T-helper 2 cell (primary cell): ENCODE measurements around the gene TTC9.

Experiments used
- DNase-seq, 5 experiments: peaks; one replicate each; pipeline versions ENCODE4 v3.0.0 to v3.0.0-alpha.2; 2012 to 2022
- total RNA-seq, 2 donors: gene quantifications; one replicate each; lab custom pipeline; 2026; lab: John Stamatoyannopoulos, UW

TTC9 gene
- 19.6 to 24.8 reads per million in 2 donors for total RNA-seq

- DNase-seq, result peak in 4 of 5 experiments; percentile 6 to 34 (median 28)
These were observed at the start of gene TTC9 for GRCh38 chr14:70641548-70642302. Gene TTC9 (plus strand): TSS chr14:70641916. CDS start chr14:70642130, 214 bp downstream.

DNA sequence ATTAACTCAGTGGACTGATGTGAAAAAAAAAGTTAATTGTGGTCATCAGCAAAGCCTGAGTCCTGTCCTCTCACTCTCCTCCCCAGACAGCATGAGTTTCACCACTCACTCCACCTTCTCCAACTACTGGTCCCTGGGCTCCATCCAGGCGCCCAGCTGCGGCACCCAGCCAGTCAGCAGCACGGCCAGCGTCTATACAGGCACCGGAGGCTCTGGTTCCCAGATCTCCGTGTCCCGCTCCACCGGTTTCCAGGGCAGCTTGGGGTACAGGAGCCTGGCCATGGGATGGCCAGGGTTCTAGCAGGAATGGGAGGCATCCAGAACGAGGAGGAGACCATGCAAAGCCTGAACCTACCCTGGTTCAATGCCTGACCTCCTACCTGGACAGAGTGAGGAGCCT, 47.3 kb upstream of the TTC9 start:
- DNase-seq, result no peak

DNA sequence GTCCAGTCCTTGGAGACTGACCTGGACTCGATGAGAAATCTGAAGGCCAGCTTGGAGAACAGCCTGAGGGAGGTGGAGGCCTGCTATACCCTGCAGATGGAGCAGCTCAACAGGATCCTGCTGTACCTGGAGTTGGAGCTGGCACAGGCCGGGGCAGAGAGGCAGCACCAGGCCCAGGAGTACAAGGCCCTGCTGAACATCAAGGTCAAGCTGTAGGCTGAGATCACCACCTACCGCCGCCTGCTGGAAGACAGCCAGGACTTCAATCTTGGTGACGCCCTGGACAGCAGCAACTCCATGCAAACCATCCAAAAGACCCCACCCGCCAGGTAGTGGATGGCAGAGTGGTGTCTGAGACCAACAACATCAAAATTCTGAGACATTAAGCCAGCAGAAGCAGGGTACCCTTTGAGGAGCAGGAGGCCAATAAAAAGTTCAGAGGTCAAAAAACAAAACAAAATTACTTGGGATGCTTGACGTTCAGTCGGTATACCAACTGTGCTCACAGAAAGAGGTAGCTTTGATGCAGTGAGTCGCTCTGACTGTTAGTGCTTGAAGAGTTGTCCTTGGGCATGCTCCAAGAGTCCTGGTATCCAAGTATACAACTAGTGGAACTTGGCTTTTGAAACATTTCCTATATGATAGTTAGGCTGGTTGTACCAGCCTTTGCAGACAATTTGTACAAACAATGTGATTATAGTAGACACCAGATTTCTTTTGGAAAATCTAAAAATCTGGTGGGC, 46.1 kb upstream of the TTC9 start:
- DNase-seq, result no peak

- no peak for DNase-seq
These were observed 44.0 kb upstream of the TTC9 start for GRCh38 chr14:70597731-70598130.

GRCh38 chr14:70599345-70599744, 42.4 kb upstream of the TTC9 start:
- peak in 1 of 5 experiments; percentile 13 for DNase-seq

DNA sequence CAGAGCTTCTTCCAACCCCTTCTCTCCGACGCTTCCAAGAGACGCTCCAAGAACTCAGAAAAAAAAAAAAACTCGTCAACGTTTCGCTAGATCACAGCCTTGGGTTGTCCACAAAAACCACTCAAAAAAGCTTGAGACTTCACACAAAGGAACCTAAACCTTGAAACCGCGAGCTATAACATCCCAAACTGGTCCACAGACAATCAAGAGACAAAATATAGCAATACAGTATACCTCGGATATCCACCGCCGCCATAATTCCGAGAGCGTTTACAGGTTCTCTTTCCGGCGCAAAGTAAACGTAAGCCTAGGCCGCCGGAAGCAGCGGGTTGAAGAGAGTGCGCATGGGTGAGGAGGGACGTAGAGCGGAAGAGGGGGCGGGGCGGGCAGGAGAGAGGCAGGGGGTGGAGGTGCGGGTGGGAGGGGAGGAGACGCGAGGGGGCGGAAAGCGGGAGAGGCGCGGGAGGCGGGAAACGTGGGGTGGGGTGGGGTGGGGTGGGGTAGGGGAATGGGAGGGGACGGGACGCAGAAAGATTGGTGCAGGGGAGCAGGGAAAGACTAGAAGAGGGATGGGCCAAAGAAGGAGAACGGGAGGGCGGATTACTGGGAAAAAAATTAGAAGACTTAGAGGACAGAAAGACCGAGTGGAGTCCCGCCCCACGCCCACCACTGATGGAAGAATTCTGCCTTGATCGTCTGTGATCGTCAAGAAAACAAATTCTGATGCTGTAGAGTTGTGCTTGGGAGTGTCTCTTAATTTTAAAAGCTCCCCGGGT, 41.1 kb upstream of the TTC9 start, which contains the start of gene MED6:
Gene MED6, minus strand, starts transcription at position 274 of the 776 bp plus-strand sequence. Its CDS starts 18 bp downstream, at position 256.
- DNase-seq, result peak; percentile 64 to 97 (median 88)

DNA sequence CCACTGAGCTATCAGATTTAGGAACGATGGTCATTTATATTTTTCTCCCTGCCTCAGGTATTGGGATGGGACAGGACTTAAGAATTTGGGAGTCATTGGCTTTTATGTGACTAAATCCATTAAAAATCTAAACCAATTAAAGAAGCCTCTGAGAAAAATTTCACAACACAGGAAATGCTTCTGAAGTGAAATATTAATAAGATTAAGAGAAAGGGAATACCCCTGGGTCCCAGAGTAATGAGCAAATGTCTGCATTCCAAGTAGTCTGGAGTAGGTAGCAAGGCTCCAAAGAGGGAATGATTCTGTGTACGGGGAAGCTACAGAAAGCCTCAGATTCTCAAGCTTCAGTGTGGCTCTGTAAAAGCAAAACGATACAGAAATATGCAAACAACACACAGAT, 40.6 kb upstream of the TTC9 start:
- DNase-seq, result no peak

- DNase-seq, result no peak
These were observed 39.5 kb upstream of the TTC9 start for GRCh38 chr14:70602254-70602653.

GRCh38 chr14:70611216-70611615, 30.5 kb upstream of the TTC9 start:
- DNase-seq, result no peak

- DNase-seq, result no peak
These were observed 25.1 kb upstream of the TTC9 start for GRCh38 chr14:70616646-70617045.

GRCh38 chr14:70618314-70618713, 23.4 kb upstream of the TTC9 start:
- DNase-seq, result no peak

DNA sequence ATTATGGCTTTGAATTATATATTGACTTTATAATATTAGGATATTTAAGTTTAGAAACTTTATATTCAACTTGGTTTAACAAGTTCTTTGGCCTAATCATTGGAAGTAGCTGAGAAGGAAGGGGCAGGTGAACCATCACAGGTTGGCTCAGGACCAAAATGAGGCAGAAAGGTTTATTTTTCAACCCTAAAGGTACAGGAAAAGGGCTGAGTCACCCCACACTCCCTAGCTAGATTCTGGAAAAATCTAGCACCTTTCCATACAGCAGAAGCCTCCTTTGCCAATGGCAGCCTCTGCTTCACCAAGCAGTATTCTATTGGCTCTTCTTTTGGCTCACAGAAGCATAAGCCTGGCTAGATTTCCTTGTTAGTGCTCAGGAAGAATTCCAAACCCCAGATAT, 22.0 kb upstream of the TTC9 start:
- DNase-seq, result no peak

- DNase-seq, result peak in 4 of 5 experiments; percentile 16 to 51 (median 27)
These were observed 19.5 kb upstream of the TTC9 start for GRCh38 chr14:70622111-70622712.

DNA sequence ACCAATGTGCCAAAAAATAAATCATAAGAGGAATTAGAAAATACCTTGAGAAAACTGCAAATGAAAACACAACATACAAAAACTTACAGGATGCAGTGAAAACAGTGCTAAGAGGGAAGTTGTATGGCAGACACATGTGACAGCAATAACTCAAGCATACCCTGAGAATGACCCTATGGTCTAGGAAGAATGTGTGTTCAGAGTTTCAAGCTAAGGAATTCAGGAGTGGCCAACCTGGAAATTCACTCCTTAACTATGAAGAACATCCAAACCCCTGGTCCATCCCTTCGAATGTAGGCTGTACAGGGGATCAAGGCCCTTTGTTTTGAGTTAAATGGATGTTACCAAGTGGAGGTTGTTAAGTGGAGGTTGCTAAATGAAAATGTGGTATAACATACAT, 16.7 kb upstream of the TTC9 start:
- DNase-seq, result no peak

- no peak for DNase-seq
These were observed 9.8 kb upstream of the TTC9 start for GRCh38 chr14:70631948-70632347.

- DNase-seq, result no peak
These were observed 5.6 kb upstream of the TTC9 start for GRCh38 chr14:70635971-70636595.

GRCh38 chr14:70638416-70638815, 3.3 kb upstream of the TTC9 start:
- no peak for DNase-seq

DNA sequence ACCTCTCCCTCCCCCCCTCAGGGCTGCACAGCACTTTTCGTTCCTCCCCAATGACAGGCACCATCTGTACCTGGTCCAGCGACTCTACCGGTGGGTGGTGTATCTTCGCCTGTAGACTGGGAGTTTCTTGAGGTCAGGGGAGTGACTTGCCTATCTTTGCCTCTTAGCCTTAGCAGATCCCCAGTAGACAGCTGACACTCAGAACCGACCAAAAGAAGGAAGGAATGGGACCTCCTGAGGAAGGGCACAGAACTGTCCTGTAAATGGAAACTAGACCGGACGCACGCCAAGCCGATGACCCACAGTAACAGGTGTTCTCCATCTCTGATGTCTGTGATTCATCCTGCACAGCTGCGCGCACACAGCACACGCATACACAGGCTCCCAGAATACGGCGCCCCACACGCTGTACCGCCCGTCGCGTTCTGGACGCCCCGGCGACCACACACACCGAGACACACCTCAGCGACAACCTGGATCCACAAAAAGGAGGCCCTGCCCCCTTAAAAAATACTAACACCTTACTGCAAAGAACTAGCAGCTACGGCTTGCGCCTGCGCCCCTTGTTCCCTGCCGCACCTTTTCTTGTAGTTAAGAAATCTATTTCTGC, 673 bp upstream of the TTC9 start:
- DNase-seq, result peak in 4 of 5 experiments; percentile 13 to 58 (median 44)

GRCh38 chr14:70642303-70643235, 853 bp downstream of the TTC9 start:
- DNase-seq, result peak in 3 of 5 experiments; percentile 7 to 49 (median 7)

DNA sequence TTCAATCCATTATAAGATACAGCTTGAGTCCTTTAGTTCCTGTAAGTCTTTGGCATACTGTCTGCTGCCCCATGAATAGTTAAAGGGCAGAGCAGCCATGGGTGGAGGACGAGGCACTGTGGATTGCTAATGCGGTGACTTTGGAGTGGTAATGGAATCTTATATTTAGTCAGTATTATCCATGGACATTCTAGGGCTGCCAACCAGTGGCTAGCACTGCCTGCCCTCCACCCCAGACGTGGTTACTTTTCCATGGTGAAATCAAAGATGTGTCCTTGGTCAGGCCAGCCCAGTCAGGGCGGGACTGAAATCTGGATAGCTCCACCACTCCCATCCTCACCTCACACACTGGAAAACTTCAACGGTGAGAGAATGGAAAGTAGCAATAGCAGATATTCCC, 2.3 kb downstream of the TTC9 start:
- no peak for DNase-seq
